Uterus (tissue), 2 donors: ENCODE measurements around the gene PRKCE.

Experiments used
- POLR2A ChIP-seq, 2 donors: fragments of 450-650 bp; IDR thresholded peaks; one replicate each; pipeline ENCODE4 v1.6.1; 2016; ENCODE audit warnings: antibody characterized with exemption in 2 of 2, mild to moderate bottlenecking in 1 of 2, moderate library complexity in 1 of 2
- TF ChIP-seq, protein P1 (sequence below), 4 experiments: fragments of 200-600 bp in 2 of 4; fragments of 450-650 bp in 2 of 4; sonication (generic) in 2 of 4; IDR thresholded peaks; one replicate each; pipeline ENCODE4 v1.5.1; 2016 to 2019; ENCODE audit warnings: antibody characterized with exemption in 4 of 4, mild to moderate bottlenecking in 2 of 4, moderate library complexity in 1 of 4

DNA sequence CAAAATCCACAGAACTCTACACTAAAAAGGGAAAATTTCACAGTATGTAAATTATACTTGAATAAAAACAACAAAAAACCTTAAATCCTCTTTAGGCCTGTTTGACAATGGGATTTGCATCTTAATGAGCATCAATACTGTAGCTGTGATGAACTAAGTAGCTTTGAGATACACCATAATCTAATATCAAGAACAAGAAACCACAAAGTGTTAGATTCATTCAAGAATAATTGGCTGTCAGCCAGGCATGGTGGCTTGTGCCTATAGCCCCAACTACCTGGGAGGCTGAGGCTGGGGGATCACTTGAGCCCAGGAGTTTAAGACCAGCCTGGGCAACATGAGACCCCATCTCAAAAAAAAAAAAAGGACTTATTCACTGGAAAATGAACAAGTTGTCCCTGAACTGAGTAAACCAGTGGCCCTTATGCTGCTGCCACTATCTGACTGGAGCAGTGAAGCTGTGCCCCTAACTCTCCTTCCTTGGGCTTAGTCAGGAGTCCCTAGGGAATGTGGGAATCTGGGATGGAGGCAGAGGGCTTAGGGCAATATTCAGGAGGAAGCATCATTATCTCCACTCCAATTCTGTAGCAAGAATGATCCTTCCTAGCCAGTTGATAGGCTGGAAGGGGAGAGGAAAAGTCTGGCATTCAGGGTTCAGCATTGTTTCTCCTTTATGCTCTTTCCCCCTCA is 88.5 kb downstream of the PRKCE start:
- TF ChIP-seq, protein P1, sequence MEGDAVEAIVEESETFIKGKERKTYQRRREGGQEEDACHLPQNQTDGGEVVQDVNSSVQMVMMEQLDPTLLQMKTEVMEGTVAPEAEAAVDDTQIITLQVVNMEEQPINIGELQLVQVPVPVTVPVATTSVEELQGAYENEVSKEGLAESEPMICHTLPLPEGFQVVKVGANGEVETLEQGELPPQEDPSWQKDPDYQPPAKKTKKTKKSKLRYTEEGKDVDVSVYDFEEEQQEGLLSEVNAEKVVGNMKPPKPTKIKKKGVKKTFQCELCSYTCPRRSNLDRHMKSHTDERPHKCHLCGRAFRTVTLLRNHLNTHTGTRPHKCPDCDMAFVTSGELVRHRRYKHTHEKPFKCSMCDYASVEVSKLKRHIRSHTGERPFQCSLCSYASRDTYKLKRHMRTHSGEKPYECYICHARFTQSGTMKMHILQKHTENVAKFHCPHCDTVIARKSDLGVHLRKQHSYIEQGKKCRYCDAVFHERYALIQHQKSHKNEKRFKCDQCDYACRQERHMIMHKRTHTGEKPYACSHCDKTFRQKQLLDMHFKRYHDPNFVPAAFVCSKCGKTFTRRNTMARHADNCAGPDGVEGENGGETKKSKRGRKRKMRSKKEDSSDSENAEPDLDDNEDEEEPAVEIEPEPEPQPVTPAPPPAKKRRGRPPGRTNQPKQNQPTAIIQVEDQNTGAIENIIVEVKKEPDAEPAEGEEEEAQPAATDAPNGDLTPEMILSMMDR (IDR thresholded peaks at IDR 0.05), result no peak
- TF ChIP-seq POLR2A (IDR thresholded peaks at IDR 0.05), result no peak
